Astrocyte of the hippocampus (primary cell): ENCODE data around the gene TRMT2A.
A peak's percentile ranks its signal among the peaks of the same experiment; 100 is the strongest.
"Not testable (repeated sequence)": the region's sequence is repeated elsewhere in the genome, so short reads cannot be mapped to it uniquely, and the experiment has no call there.

Experiments
- DNase-seq: peaks from one replicate; pipeline ENCODE4 v3.0.0; 2011; ENCODE audit warnings: low read depth, low spot score

Gene TRMT2A

DNA sequence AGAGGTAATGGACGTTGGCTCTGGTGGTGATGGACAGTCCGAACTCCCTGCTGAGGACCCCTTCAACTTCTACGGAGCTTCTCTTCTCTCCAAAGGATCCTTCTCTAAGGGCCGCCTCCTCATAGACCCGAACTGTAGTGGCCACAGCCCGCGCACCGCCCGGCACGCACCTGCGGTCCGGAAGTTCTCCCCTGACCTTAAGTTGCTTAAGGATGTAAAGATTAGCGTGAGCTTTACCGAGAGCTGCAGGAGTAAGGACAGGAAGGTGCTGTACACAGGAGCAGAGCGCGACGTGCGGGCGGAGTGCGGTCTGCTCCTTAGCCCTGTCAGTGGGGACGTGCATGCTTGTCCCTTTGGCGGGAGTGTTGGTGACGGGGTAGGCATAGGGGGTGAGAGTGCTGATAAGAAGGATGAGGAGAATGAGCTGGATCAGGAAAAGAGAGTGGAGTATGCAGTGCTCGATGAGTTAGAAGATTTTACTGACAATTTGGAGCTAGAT lies 30.9 kb downstream of the TRMT2A start:
- no peak for DNase-seq

DNA sequence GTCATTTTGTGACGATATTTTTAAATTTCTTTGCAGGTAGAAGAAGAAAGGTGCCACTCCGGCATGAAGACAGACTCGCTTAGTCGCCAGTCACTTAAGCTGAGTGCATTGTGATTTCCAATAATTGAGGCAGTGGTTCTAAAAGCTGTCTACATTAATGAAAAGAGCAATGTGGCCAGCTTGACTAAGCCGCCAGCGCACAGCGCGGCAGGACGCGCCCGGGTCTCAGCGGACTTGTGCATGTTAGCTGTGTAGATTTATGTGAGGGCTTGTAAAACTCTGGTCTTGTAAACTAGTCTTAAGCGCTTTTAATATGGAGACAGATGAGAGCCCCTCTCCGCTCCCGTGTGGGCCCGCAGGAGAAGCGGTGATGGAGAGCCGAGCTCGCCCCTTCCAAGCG lies 31.4 kb downstream of the TRMT2A start:
- no peak for DNase-seq

DNA sequence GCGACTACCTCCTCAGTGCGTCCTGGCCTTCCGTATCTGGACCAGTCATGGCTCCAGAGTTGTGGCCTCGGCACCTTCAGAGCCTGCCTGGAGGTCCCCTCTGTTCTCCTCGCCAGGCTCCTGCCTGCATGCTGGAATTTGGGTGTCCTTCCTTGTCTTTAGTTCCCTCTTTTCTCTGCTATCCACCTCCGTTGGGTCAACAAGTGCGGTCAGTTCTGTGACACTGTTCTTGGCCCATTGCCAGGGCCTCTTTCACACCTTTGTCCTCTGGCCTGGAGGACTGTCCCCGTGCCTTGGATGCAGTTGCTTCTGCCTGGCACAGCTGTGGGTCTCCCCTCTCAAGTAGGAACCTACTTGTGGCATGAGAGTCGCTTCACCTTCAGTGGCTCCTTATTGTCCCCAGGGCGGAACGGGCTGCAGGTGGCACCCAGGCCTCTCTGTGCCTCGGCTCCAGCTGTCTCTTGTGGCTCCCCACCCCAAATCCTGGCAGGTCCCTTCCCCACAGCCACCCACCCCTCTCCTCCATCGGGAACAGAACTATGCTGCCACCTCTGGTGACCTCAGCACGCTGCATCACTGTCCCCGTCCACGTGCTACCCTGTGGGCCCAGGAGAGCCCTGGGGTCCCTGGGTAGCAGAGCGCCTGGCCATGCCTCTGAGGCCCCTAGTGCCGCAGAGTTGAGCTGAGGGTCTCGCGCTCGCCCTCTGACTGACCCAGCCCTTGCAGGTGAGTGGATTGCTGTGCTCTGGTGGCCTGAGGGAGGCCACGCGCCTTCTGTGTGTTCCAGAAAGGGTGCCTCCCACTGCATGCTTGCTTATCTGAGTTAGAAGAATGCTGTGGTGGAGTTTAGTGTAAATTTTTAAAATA lies 32.2 kb downstream of the TRMT2A start:
- peak; percentile 26 for DNase-seq

DNA sequence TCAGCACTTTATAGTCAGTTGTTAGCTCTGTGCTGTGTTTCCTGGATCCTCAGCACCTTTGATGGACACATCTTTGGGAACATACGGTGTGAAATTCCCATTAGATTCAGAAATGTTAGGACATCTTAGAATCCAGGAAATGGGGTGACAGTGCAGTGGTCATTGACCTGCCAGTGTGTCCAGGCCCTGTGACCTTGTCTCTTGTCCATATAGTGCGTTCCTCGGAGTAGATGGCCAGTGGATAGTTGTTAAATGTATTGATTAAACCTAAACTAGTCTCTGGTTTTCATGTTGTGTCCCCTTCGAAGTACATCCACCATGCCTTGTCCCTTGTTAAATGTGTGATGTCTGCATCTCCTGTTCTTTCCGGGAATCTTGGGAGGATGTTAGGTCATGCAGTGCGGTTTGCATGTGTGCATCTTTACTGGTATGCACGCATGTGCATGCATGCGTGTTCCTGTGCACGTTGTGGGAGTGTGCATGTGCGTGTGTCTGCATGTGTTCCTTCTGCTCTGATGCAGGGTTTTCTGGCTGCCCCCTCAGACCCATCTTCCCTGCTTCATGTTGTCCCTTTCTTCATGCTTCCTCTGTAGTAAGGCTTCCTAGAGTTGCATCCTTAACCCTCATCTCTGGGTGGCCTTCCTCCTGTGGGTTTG lies 33.0 kb downstream of the TRMT2A start:
- DNase-seq, result no peak

DNA sequence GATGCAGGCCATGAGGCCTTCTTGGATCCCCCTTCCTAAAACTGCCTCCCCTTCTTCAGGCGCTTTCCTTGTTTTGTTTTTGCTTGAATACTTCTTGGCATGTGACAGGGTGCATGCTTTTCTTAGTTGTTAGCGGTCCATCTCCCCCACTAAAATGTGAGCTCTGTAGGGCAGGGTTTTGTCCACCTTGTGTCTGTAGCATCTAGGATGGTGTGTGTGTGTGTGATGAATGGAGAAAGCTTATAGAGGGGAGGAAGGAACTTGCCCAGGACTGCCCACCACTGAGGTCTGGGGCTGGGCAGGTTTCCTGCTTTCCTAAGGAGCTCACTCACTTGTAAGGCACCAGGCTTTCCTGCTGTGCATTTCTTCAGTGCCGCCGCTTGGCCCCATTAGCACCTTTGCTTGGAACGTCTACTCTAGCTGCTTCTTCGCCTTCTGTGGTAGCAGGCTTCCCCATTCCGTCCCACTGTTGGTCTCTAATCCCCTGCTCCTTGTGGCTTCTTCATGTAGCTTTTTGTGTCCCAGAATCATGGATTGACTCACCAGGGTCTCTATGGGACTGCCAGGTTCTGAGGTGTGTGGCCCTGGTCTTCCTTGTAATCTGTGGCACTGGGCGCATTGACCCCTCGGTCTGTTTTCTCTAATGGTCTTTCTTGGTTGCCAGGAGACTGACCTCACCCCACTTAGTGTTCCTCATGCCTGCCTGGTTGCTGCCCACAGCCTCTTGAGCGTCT lies 33.7 kb downstream of the TRMT2A start:
- DNase-seq, result no peak

DNA sequence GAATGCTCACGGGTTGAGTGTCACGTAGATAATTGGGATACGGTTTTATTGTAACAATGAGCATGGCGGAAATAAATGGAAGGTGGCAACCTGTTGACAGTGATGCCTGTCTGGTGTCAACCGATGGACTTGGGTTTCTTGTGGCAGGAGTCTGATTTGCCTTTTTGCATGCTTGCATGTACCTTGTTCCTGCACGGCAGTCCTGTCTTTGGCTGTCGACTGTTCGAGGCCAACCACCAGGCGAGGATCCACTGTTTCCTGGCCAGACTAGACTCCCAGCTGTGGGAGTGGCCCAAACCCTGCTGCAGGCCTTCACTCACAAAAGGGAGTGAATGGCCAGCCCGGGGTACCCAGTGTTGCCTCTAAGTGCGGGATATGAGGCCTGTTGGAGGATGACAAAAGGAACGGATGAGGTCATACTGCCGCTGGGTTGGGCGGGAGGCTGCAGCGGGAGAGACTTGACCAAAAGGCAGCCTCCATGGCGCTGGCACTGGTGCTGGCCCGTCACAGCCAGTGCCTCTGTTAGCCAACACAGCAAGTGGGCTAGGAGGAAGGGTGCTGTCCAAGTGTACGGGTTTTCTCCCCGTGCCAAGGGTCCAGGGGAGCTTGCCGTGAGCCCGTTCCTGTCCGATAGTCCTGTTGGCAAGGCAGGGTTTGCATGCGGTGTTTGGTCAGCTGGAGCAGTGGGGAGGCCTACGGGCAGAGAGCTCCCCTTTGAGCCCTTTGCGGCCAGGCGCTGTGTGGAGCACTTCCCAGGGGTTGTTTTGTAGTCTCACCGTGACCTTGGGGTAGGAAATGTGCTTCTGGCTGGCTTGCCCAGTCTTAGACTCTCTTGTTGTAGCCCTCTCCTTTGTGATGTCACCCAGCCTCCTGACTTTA lies 36.0 kb downstream of the TRMT2A start:
- DNase-seq, result peak; percentile 80

DNA sequence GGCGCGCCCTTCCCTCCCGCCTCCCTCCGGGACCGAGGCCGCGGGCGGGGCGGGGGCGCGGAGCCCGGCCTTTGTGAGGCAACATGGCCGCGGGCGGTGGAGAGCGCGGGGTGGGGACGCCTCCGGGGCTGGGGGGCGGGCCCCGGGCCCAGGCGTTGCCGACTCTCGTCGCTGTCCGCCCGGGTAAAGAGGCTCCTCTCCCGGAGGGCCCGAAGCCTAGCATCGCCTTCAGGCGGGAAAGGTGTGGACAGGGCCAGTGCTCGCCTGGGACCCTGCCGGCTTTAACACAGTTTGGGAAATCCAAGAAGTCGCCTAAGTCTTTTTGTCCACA lies 36.6 kb downstream of the TRMT2A start:
- DNase-seq, result peak; percentile 78

DNA sequence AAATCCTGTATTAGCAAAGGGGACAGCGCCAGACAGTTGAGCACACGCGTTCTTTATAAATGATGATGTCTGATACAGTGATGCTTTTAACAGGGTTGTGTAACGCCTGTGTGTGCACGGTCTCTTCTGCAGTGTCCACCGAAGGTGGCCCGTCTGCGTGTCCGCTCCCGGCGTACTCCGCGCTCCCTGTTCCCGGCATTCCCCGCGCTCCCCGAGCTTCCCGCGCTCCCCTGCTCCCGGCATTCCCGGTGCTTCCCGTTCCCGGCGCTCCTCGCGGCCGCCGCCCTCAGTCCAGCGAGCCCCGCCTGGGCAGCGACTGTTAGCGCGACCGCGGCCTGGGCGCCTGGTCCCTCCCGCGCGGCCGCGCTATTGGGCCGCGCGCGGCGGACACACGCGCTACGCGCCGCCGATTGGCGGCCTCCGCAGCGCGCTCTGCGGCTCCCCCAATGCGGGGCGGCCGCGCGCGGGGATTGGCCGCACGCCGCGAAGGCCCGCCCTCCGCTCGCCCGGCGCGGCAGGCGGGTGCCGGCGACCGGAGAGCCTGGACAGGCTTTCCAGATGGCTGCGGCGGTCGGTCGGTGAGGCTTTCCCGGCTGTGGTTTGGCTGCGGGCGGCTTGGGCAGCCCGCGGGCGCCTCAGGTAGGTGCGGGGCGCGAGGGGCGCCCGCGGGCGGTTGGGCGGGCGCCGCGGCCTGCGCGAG lies 37.1 kb downstream of the TRMT2A start, which contains the start of gene DGCR8:
Gene DGCR8, plus strand, starts transcription at position 497 of the 700 bp plus-strand sequence. CDS start 5,723 bp downstream, outside the sequence.
- peak; percentile 99 for DNase-seq

DNA sequence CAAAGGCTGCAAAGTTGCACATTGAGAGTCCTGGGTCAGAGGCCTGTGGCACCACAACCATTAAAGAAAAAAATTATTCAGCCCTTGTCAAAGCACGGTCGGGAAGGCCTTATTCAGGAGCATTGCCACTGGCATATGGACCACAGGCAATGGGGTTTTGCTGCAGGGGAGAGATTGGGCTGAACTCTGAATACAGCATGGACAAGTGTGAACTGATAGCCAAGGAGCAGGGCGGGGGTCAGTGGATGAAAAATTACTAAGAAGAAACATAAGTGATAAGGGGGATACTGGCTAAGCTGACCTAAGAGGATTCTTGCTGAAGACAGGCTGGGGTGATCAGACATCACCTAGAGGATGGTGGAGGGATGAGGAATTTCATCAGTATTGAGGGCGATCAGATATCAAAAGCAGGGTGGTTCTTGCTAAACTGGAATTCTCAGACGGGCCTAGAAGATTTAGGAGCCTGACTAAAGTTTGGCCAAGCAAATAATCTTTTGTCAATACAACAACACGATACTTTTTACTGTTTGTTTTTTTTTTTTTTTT lies 40.3 kb downstream of the TRMT2A start:
- DNase-seq, result no peak

DNA sequence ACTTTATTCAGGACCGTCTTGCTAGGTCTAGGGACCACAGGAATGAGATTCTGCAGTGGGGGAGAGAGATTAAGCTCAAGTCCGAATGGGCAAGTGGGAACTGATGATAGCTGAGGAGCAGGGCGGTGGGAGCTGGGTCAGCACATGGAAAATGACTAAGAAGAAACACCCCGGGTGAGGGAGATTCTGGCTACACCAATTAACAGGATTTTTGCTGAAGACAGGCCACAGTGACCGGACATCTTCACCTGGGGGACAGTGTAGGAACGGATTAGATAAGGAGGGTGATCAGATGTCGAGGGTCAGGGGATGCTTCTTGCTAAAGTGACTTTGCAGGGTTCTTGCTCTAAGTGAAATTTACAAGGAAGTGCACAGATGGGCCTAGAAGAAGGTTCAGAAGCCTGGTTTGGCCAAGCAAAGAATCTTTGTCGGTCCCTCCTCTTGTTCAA lies 45.5 kb downstream of the TRMT2A start:
- DNase-seq, result no peak

DNA sequence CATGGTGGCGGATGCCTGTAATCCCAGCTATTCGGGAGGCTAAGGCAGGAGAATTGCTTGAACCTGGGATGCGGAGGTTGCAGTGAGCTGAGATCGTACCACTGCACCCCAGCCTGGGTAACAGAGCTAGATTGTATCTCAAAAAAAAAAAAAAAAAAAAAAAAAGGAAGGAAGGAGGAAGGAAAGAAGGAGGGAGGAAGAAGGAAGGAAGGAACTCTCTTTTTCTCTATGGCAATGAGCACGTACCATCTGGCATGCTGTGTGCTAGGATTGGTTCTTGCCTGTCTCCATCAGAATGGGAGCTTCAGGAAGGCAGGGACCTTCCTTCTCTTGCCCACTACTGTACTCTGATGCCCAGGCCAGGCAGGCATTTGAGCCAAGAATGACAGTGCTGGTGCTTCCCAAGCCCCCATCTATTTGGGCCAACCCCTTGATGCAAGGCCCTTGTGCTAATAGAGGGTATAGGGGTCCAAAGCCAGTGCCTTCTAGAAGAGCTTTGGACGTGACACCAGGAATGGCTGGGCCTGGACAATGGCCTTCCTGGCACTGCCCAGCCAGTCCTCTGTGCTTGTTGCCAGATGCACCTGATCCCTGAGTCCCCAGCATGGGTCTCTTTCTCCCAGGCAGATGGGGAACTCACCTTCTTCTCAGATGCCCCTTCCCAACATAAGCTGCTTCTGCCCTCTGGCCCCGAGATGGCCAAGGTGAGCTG lies 47.5 kb downstream of the TRMT2A start:
- no peak for DNase-seq

DNA sequence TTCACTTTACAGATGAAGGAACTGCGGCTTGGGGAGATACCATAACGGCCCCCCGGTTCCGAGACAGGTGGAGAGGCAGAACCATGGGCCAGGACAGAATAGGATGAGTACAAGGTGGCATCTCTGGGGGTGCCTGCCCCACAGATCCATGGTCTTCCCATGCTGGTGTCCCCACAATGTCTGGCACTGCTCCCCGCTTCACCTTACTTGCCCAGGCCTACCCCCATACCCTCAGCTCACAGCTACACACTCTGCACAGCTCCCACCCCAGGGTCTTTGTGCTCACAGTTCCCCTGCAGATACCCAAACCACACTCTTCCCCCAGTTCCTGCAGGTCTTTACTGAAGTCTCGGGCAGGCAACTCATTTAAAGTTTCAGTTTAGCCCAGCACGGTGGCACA lies 48.4 kb downstream of the TRMT2A start:
- no peak for DNase-seq

DNA sequence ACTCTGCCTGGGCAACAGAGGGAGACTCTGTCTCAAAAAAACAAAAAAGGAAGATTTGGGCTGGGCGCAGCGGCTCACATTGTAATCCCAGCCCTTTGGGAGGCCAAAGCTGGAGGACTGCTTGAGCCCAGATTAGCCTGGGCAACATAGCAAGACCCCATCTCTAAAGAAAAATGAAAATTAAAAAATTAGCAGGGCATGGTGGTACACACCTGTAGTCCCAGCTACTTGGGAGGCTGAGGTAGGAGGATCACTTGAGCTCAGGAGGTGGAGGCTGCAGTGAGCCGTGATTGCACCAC lies 49.7 kb downstream of the TRMT2A start:
- not testable (repeated sequence) for DNase-seq

DNA sequence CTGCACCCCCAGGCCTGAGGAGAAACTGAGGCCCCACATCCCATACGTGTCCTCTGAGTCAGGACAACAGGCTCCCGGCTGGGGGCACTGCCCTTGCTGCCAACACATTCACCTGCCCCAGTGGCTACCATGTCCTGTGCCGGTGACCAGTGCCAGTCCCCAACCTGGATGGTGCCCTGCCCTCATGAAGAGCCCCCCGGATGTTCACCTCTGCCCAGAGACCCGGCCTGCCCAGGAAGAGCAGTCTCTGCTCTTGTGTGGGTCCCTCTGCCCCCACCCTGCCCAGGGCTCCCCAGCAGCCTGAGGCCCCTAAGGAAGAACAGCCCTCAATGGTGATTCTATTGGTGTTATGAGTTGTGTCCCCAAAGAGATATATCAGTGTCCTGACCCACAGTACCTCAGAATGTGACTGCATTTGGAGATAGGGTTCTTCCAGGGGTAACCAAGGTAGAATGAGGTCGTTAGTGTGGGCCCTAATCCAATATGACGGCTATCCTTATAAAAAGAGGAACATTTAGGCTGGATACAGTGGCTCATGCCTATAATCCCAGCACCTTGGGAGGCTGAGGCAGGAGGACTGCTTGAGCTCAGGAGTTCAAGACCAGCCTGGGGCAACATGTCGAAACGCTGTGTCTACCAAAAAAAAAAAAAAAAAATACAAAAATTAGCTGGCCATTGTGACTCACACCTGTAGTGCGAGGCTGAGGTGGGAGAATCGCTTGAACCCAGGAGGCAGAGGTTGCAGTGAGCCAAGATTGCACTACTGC lies 50.2 kb downstream of the TRMT2A start:
- no peak for DNase-seq

DNA sequence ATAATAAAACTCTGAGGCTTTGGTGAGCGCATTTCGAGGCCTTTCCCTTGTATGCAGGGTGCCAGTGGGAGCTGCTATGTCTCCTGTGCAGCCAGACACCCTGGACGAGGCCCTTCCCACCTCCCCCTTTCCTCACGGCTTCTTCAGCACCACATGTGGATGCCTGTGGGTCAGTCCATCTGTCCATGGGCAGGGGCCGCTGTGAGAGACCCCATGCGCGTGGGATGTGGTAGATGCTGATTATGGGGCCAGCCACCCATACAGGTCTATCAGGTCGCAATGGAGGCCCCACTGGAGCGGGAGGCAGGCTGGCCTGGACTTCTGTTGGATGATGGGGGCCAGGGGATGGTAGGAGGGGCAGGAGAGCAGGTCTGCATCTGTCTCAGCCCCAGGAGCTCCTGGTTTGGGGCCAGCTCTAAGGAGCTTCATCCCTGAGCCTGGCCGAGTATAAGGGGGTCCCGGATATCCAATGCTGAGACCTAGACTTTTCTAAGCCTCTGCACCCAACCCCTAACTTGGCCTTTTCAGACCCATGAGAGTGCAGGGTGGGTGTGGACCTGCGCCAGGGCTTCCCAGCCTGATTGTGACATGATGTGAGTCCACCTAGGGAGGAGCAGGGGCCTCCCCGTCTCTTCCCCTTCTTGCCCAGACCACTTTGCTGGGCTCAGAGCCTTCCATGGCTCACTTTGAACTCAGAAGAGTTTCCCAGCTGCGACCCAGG lies 51.0 kb downstream of the TRMT2A start:
- DNase-seq, result no peak

DNA sequence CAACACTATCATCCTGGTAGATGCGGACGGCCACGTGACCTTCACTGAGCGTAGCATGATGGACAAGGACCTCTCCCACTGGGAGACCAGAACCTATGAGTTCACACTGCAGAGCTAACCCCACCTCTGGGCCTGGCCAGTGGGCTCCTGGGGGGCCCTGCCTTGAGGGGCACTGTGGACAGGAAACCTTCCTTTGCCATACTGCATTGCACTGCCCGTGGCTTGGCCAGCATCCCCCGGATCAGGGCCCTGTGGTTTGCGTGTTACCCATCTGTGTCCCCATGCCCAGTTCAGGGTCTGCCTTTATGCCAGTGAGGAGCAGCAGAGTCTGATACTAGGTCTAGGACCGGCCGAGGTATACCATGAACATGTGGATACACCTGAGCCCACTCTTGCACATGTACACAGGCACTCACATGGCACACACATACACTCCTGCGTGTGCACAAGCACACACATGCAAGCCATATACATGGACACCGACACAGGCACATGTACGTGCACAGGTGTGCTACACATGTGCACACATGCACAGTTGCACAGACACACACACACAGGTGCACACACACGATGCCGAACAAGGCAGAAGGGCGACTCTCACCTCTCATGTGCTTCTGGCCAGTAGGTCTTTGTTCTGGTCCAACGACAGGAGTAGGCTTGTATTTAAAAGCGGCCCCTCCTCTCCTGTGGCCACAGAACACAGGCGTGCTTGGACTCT lies 52.3 kb downstream of the TRMT2A start:
- no peak for DNase-seq

DNA sequence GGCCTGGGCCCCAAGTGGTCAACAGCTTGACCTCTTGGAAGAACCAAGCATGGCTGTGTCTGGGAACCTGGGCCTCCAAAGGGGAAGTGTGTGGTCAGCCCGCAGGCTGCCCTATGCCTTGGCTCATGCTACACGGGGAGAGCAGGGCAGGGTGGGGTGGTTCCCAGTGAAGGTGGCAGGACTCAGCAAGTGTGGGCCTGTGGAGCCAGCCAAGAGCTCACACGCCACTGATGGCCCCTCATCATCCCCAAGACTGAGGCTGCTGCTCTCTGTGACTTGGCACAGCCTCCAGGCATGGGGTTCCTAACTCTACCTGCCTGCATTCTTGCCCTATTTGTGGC lies 52.9 kb downstream of the TRMT2A start:
- no peak for DNase-seq
